Thyroid gland (tissue), 4 donors: Measurements from ENCODE around the gene TNS3. TPM values are rescaled to one million over a fixed set of nuclear protein-coding genes. Genes with fewer than 3 reads are reported as not detected.

Source experiments
- DNase-seq, 2 donors: peaks; one replicate each; pipeline ENCODE4 v3.0.0-alpha.2; 2019
- H3K27ac ChIP-seq, 3 donors: fragments of 200-600 bp; sonication (generic); 1 replicate in 2 of 3; 2 replicates in 1 of 3; pipeline ENCODE4 v1.5.1; 2016 to 2019; ENCODE audit warnings: mild to moderate bottlenecking in 1 of 3, moderate library complexity in 1 of 3
- H3K27me3 ChIP-seq: fragments of 200-600 bp; sonication (generic); one replicate; pipeline ENCODE4 v1.5.1; 2019
- H3K36me3 ChIP-seq, 2 donors: fragments of 200-600 bp; sonication (generic); one replicate each; pipeline ENCODE4 v1.5.1; 2016 to 2019
- H3K4me1 ChIP-seq, 2 donors: fragments of 200-600 bp; sonication (generic); one replicate each; pipeline ENCODE4 v1.5.1; 2017 to 2019
- H3K4me3 ChIP-seq, 3 donors: fragments of 200-600 bp; sonication (generic); replicated peaks in 1 of 3; 1 replicate in 2 of 3; 2 replicates in 1 of 3; pipeline ENCODE4 v1.5.1; 2016; ENCODE audit warnings: mild to moderate bottlenecking in 1 of 3
- H3K9me3 ChIP-seq: fragments of 200-600 bp; sonication (generic); one replicate; pipeline ENCODE4 v1.5.1; 2017
- CTCF ChIP-seq, 6 experiments: fragments of 200-600 bp in 3 of 6; fragments of 450-650 bp in 3 of 6; sonication (generic) in 3 of 6; IDR thresholded peaks; one replicate each; pipeline ENCODE4 v1.5.1; 2016 to 2019; ENCODE audit warnings: antibody characterized with exemption in 6 of 6, mild to moderate bottlenecking in 2 of 6, inconsistent platforms in 1 of 6, moderate library complexity in 1 of 6
- POLR2A ChIP-seq, 2 donors: fragments of 450-650 bp; IDR thresholded peaks; one replicate each; pipeline ENCODE4 v1.6.1; 2017; ENCODE audit warnings: antibody characterized with exemption in 2 of 2, mild to moderate bottlenecking in 2 of 2, moderate library complexity in 1 of 2
- whole genome bisulfite sequencing, 2 donors: methylation state at CpG; one replicate each; pipeline ENCODE4 v1.1.5; 2017; 5-methylcytosine and 5-hydroxymethylcytosine counted together
- intact Hi-C: fragments of 100-400 bp; cut with DNase I; formaldehyde crosslinking; loops from one replicate; pipeline ENCODE4 v1.15.1; 2023
- total RNA-seq, 4 donors: library from RNA; depleted of rRNA; stranded (reverse); fragments of >200 nt; gene quantifications; one replicate each; pipeline ENCODE4 v1.2.3, GENCODE V29; 2016

TNS3 gene
- total RNA-seq, 4 donors from 2014 or later: 65.8 to 93.0 (median 80.7) TPM

- intact Hi-C loops: no loop called here
- Histone ChIP-seq H3K9me3 (no peaks in the 10 kb centered on the region), H3K36me3 (no peaks in the 10 kb centered on the region), H3K4me1 (peaks cover 3 to 11% of the 10 kb centered on the region in 2 donors), H3K4me3 (no peak overlapping the region), H3K27ac (no peak overlapping the region), H3K27me3 (no peaks in the 10 kb centered on the region)
- no peak for TF ChIP-seq CTCF (IDR thresholded peaks at IDR 0.05)
- TF ChIP-seq POLR2A (IDR thresholded peaks at IDR 0.05): no peak
- DNase-seq: no peak
- WGBS, 2 donors: 93 to 100% methylated on average over 2 of the region's 2 CpGs
These were observed 323.1 kb downstream of the TNS3 start for GRCh38 chr7:47258798-47259197.

- Histone ChIP-seq H3K36me3 (no peaks in the 10 kb centered on the region), H3K27ac (no peak overlapping the region), H3K4me3 (no peak overlapping the region), H3K9me3 (no peaks in the 10 kb centered on the region), H3K4me1 (peaks cover 3 to 14% of the 10 kb centered on the region in 2 donors), H3K27me3 (no peaks in the 10 kb centered on the region)
- TF ChIP-seq POLR2A (IDR thresholded peaks at IDR 0.05) (no peak), CTCF (IDR thresholded peaks at IDR 0.05) (no peak)
- no peak for DNase-seq
- 75 to 85% methylated on average over 4 of the region's 4 CpGs for WGBS, 2 donors
- intact Hi-C loops: no loop called here
These were observed 325.9 kb downstream of the TNS3 start for GRCh38 chr7:47256016-47256415.

- Histone ChIP-seq H3K4me3 (no peak overlapping the region), H3K9me3 (no peaks in the 10 kb centered on the region), H3K27me3 (no peaks in the 10 kb centered on the region), H3K27ac (no peak overlapping the region), H3K4me1 (peaks cover 3 to 14% of the 10 kb centered on the region in 2 donors), H3K36me3 (no peaks in the 10 kb centered on the region)
- TF ChIP-seq POLR2A (IDR thresholded peaks at IDR 0.05) (no peak), CTCF (IDR thresholded peaks at IDR 0.05) (no peak)
- intact Hi-C loops: no loop called here
- no peak for DNase-seq
- WGBS, 2 donors: 88 to 92% methylated on average over 3 of the region's 3 CpGs
These were observed 326.5 kb downstream of the TNS3 start for GRCh38 chr7:47255441-47255840.

GRCh38 chr7:47255007-47255406 lies 326.9 kb downstream of the TNS3 start:
- WGBS, 2 donors: 82 to 87% methylated on average over 6 to 7 of the region's 7 CpGs
- Histone ChIP-seq H3K27me3 (no peaks in the 10 kb centered on the region), H3K4me3 (no peak overlapping the region), H3K36me3 (no peaks in the 10 kb centered on the region), H3K4me1 (peaks cover 3 to 14% of the 10 kb centered on the region in 2 donors), H3K9me3 (no peaks in the 10 kb centered on the region), H3K27ac (no peak overlapping the region)
- intact Hi-C loops: no loop called here
- no peak for DNase-seq
- TF ChIP-seq POLR2A (IDR thresholded peaks at IDR 0.05) (no peak), CTCF (IDR thresholded peaks at IDR 0.05) (no peak)

- Histone ChIP-seq H3K4me3 (peak overlapping the region; percentile 15 to 39 (median 28)), H3K27me3 (no peaks in the 10 kb centered on the region), H3K36me3 (no peaks in the 10 kb centered on the region), H3K4me1 (peaks cover 3 to 14% of the 10 kb centered on the region in 2 donors), H3K9me3 (no peaks in the 10 kb centered on the region), H3K27ac (peak overlapping the region; percentile 31 to 90 (median 74))
- intact Hi-C loops: no loop called here
- WGBS, 2 donors: 11 to 12% methylated on average over 19 to 20 of the region's 64 CpGs
- peak; percentile 86 to 88 for DNase-seq
- peak in 1 of 2 donors; percentile 49 for TF ChIP-seq POLR2A (IDR thresholded peaks at IDR 0.05)
- peak in 5 of 6 experiments; percentile 66 to 98 (median 94) for TF ChIP-seq CTCF (IDR thresholded peaks at IDR 0.05)
These were observed 327.6 kb downstream of the TNS3 start for GRCh38 chr7:47254081-47254977.
